H1 (cell line): ENCODE measurements around the gene SLC1A6.

ENCODE experiments used
- ATF2 ChIP-seq: IDR thresholded peaks from 2 replicates; pipeline ENCODE4 v1.6.1; 2012; ENCODE audit warnings: low read length, inconsistent platforms
- BACH1 ChIP-seq: IDR thresholded peaks from 2 replicates; pipeline ENCODE4 v1.6.1; 2012; ENCODE audit warnings: low read length, improper control_type of control experiment
- EP300 ChIP-seq, 2 experiments: IDR thresholded peaks; 1 replicate in 1 of 2; 2 replicates in 1 of 2; pipeline ENCODE4 v1.6.1; 2011 to 2012; ENCODE audit warnings: low read depth in 2 of 2, low read length in 2 of 2, mild to moderate bottlenecking in 2 of 2, borderline replicate concordance in 1 of 2, inconsistent platforms in 1 of 2, moderate library complexity in 1 of 2
- SIN3A ChIP-seq, 2 experiments: IDR thresholded peaks in 1 of 2; conservative IDR thresholded peaks in 1 of 2; 2 replicates each; pipeline ENCODE4 v1.6.1; 2011 to 2012; ENCODE audit warnings: low read length in 2 of 2, improper control_type of control experiment in 1 of 2, low read depth in 1 of 2, mild to moderate bottlenecking in 1 of 2
- TF ChIP-seq, protein P1 (sequence below), 3 experiments: IDR thresholded peaks; 1 replicate in 2 of 3; 2 replicates in 1 of 3; pipeline versions ENCODE4 v1.5.1 to v1.6.1; 2011; ENCODE audit warnings: low read length in 3 of 3, mild to moderate bottlenecking in 3 of 3, inconsistent platforms in 2 of 3, low read depth in 1 of 3, moderate library complexity in 1 of 3; ENCODE audit not compliant: insufficient read depth in 1 of 3; ENCODE audit errors: control extremely low read depth in 1 of 3

- TF ChIP-seq, protein P1, sequence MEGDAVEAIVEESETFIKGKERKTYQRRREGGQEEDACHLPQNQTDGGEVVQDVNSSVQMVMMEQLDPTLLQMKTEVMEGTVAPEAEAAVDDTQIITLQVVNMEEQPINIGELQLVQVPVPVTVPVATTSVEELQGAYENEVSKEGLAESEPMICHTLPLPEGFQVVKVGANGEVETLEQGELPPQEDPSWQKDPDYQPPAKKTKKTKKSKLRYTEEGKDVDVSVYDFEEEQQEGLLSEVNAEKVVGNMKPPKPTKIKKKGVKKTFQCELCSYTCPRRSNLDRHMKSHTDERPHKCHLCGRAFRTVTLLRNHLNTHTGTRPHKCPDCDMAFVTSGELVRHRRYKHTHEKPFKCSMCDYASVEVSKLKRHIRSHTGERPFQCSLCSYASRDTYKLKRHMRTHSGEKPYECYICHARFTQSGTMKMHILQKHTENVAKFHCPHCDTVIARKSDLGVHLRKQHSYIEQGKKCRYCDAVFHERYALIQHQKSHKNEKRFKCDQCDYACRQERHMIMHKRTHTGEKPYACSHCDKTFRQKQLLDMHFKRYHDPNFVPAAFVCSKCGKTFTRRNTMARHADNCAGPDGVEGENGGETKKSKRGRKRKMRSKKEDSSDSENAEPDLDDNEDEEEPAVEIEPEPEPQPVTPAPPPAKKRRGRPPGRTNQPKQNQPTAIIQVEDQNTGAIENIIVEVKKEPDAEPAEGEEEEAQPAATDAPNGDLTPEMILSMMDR (IDR thresholded peaks at IDR 0.05; ENCODE audit: control extremely low read depth in 1 of 3, insufficient read depth in 1 of 3, low read depth in 1 of 3, low read length in 3 of 3), result no peak
- TF ChIP-seq EP300 (IDR thresholded peaks at IDR 0.05; ENCODE audit: borderline replicate concordance in 1 of 2, low read depth in 2 of 2, low read length in 2 of 2) (no peak), SIN3A (conservative IDR thresholded peaks at IDR 0.05 in 1 of 2, IDR thresholded peaks at IDR 0.05 in 1 of 2; ENCODE audit: low read depth in 1 of 2, low read length in 2 of 2) (no peak), ATF2 (no peak), BACH1 (no peak)
Measured at GRCh38 chr19:14961956-14962685, 17.5 kb downstream of the SLC1A6 start.
